Stomach (tissue), 9 donors: ENCODE results near the gene RIMBP2. TPM values are rescaled to one million over a fixed set of nuclear protein-coding genes. Genes with fewer than 3 reads are reported as not detected.

ENCODE experiments used
- DNase-seq, 2 donors: peaks; one replicate each; pipeline versions ENCODE4 v3.0.0 to v3.0.0-alpha.2; 2013 to 2019
- H3K27ac ChIP-seq, 5 donors: fragments of 200-600 bp in 4 of 5; sonication (generic) in 4 of 5; one replicate each; pipeline ENCODE4 v1.5.1; 2013 to 2019; ENCODE audit warnings: mild to moderate bottlenecking in 1 of 5, moderate library complexity in 1 of 5
- H3K27me3 ChIP-seq, 3 donors: fragments of 200-600 bp; sonication (generic); one replicate each; pipeline ENCODE4 v1.5.1; 2017 to 2019; ENCODE audit warnings: mixed run types in 1 of 3
- H3K36me3 ChIP-seq, 4 donors: fragments of 200-600 bp; sonication (generic); 1 replicate in 3 of 4; 2 replicates in 1 of 4; pipeline ENCODE4 v1.5.1; 2016 to 2019
- H3K4me1 ChIP-seq, 4 donors: fragments of 200-600 bp; sonication (generic); one replicate each; pipeline ENCODE4 v1.5.1; 2016 to 2019
- H3K4me3 ChIP-seq, 4 donors: fragments of 200-600 bp; sonication (generic) in 3 of 4; one replicate each; pipeline ENCODE4 v1.5.1; 2016 to 2019; ENCODE audit warnings: mild to moderate bottlenecking in 1 of 4
- H3K9me3 ChIP-seq, 4 donors: fragments of 200-600 bp; sonication (generic); one replicate each; pipeline ENCODE4 v1.5.1; 2016 to 2019
- EP300 ChIP-seq: sonication (generic); formaldehyde crosslinking; IDR thresholded peaks from one replicate; pipeline ENCODE4 v1.6.1; 2017; ENCODE audit warnings: antibody characterized with exemption
- POLR2A ChIP-seq, 4 donors: fragments of 450-650 bp; IDR thresholded peaks; one replicate each; pipeline ENCODE4 v1.6.1; 2016; ENCODE audit warnings: antibody characterized with exemption in 4 of 4, control low read depth in 2 of 4, mild to moderate bottlenecking in 1 of 4, moderate library complexity in 1 of 4
- POLR2AphosphoS5 ChIP-seq, 3 donors: sonication (generic); formaldehyde crosslinking; IDR thresholded peaks; one replicate each; pipeline ENCODE4 v1.6.1; 2016; ENCODE audit warnings: antibody characterized with exemption in 3 of 3
- WGBS, 5 donors: extraction: QIAGEN DNeasy Blood & Tissue Kit in 3 of 5; methylation state at CpG; one replicate each; pipeline versions ENCODE4 v1.1.5 to v1.1.7; 2013 to 2018; 5-methylcytosine and 5-hydroxymethylcytosine counted together
- intact Hi-C: fragments of 100-400 bp; cut with DNase I; formaldehyde crosslinking; loops from one replicate; pipeline ENCODE4 v1.15.1; 2023; ENCODE audit warnings: low total_unique reads
- polyA plus RNA-seq, 3 donors: library from polyadenylated mRNA; stranded (reverse); fragments of 200-250 nt; gene quantifications; one replicate each; pipeline ENCODE4 v1.2.3, GENCODE V29; 2013
- total RNA-seq, 5 donors: library from RNA; depleted of rRNA; stranded (reverse); fragments of >200 nt; gene quantifications; one replicate each; pipeline versions ENCODE4 v1.1.0 to v1.2.3, GENCODE V29; 2014 to 2016
- TF ChIP-seq, protein P1 (sequence below), 7 experiments: fragments of 450-650 bp in 4 of 7; fragments of 200-600 bp in 3 of 7; sonication (generic) in 3 of 7; IDR thresholded peaks; one replicate each; pipeline ENCODE4 v1.5.1; 2016 to 2019; ENCODE audit warnings: antibody characterized with exemption in 7 of 7, control low read depth in 2 of 7, mild to moderate bottlenecking in 1 of 7
- donor health status: healthy with polysubstance abuse.
- donor health status: Bipolar disorder and iron deficiency.
- donor health status: healthy.

Gene RIMBP2
- total and polyA plus RNA-seq, 8 donors, result 0.75 to 44.6 (median 5.6) TPM

DNA sequence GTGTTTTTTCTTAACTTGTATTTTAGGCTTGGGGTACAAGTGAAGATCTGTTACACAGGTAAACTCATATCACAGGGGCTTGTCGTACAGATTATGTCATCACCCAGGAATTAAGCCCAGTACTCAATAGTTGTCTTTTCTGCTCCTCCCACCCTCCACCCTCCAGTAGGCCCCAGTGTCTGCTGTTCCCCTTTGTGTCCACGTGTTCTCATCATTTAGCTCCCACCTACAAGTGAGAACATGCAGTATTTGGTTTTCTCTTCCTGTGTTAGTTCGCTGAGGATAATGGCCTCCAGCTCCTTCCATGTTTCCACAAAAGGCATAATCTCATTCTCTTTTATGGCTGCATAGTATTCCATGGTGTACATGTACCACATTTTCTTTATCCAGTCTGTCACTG is 166.7 kb downstream of the RIMBP2 start:
- H3K36me3 ChIP-seq, result no peaks in the 10 kb centered on the region
- H3K4me3 ChIP-seq, result no peak overlapping the region
- TF ChIP-seq POLR2A (IDR thresholded peaks at IDR 0.05), result no peak
- H3K9me3 ChIP-seq, result peaks cover 0 to 24% (median 16%) of the 10 kb centered on the region in 4 donors
- WGBS, 5 donors, result 53 to 77% (median 74%) methylated on average over 3 of the region's 3 CpGs
- H3K27ac ChIP-seq, result no peak overlapping the region
- DNase-seq, result no peak
- intact Hi-C loops, result no loop called here
- no peaks in the 10 kb centered on the region for H3K27me3 ChIP-seq
- no peaks in the 10 kb centered on the region for H3K4me1 ChIP-seq

GRCh38 chr12:130547480-130548155 is 168.5 kb downstream of the RIMBP2 start:
- intact Hi-C loops, result no loop called here
- H3K27me3 ChIP-seq, result no peaks in the 10 kb centered on the region
- TF ChIP-seq POLR2A (IDR thresholded peaks at IDR 0.05) (no peak), POLR2AphosphoS5 (IDR thresholded peaks at IDR 0.05) (no peak), EP300 (no peak)
- TF ChIP-seq, protein P1, sequence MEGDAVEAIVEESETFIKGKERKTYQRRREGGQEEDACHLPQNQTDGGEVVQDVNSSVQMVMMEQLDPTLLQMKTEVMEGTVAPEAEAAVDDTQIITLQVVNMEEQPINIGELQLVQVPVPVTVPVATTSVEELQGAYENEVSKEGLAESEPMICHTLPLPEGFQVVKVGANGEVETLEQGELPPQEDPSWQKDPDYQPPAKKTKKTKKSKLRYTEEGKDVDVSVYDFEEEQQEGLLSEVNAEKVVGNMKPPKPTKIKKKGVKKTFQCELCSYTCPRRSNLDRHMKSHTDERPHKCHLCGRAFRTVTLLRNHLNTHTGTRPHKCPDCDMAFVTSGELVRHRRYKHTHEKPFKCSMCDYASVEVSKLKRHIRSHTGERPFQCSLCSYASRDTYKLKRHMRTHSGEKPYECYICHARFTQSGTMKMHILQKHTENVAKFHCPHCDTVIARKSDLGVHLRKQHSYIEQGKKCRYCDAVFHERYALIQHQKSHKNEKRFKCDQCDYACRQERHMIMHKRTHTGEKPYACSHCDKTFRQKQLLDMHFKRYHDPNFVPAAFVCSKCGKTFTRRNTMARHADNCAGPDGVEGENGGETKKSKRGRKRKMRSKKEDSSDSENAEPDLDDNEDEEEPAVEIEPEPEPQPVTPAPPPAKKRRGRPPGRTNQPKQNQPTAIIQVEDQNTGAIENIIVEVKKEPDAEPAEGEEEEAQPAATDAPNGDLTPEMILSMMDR (IDR thresholded peaks at IDR 0.05), result no peak
- no peak overlapping the region for H3K27ac ChIP-seq
- no peaks in the 10 kb centered on the region for H3K36me3 ChIP-seq
- H3K4me3 ChIP-seq, result no peak overlapping the region
- DNase-seq, result no peak
- H3K4me1 ChIP-seq, result no peaks in the 10 kb centered on the region
- peaks cover 0 to 24% (median 16%) of the 10 kb centered on the region in 4 donors for H3K9me3 ChIP-seq
- 77 to 92% (median 88%) methylated on average over 13 of the region's 13 CpGs for WGBS, 5 donors

GRCh38 chr12:130546494-130546893 is 169.6 kb downstream of the RIMBP2 start:
- no peak overlapping the region for H3K27ac ChIP-seq
- H3K4me3 ChIP-seq, result no peak overlapping the region
- TF ChIP-seq, protein P1 (IDR thresholded peaks at IDR 0.05), result no peak
- no peak for TF ChIP-seq POLR2AphosphoS5 (IDR thresholded peaks at IDR 0.05)
- TF ChIP-seq POLR2A (IDR thresholded peaks at IDR 0.05), result no peak
- no peak for TF ChIP-seq EP300
- intact Hi-C loops, result no loop called here
- 88 to 94% (median 91%) methylated on average over 11 of the region's 11 CpGs for WGBS, 5 donors
- no peaks in the 10 kb centered on the region for H3K4me1 ChIP-seq
- peaks cover 0 to 19% (median 16%) of the 10 kb centered on the region in 4 donors for H3K9me3 ChIP-seq
- no peaks in the 10 kb centered on the region for H3K36me3 ChIP-seq
- H3K27me3 ChIP-seq, result no peaks in the 10 kb centered on the region
- no peak for DNase-seq

GRCh38 chr12:130545475-130545874 is 170.6 kb downstream of the RIMBP2 start:
- H3K4me1 ChIP-seq, result no peaks in the 10 kb centered on the region
- no peak for DNase-seq
- H3K27ac ChIP-seq, result no peak overlapping the region
- WGBS, 5 donors, result 75 to 81% (median 81%) methylated on average over 17 of the region's 17 CpGs
- no peak overlapping the region for H3K4me3 ChIP-seq
- no peaks in the 10 kb centered on the region for H3K36me3 ChIP-seq
- intact Hi-C loops, result no loop called here
- no peaks in the 10 kb centered on the region for H3K27me3 ChIP-seq
- peaks cover 0 to 18% (median 12%) of the 10 kb centered on the region in 4 donors for H3K9me3 ChIP-seq
- TF ChIP-seq EP300 (no peak), POLR2AphosphoS5 (IDR thresholded peaks at IDR 0.05) (no peak), POLR2A (IDR thresholded peaks at IDR 0.05) (no peak)
- TF ChIP-seq, protein P1 (IDR thresholded peaks at IDR 0.05), result no peak

GRCh38 chr12:130540376-130540775 is 175.7 kb downstream of the RIMBP2 start:
- no peak for DNase-seq
- Histone ChIP-seq H3K9me3 (peaks cover 3 to 21% (median 12%) of the 10 kb centered on the region in 4 donors), H3K27me3 (no peaks in the 10 kb centered on the region), H3K27ac (no peak overlapping the region), H3K36me3 (no peaks in the 10 kb centered on the region), H3K4me1 (no peaks in the 10 kb centered on the region), H3K4me3 (no peak overlapping the region)
- TF ChIP-seq EP300 (no peak), POLR2AphosphoS5 (IDR thresholded peaks at IDR 0.05) (no peak), POLR2A (IDR thresholded peaks at IDR 0.05) (no peak)
- TF ChIP-seq, protein P1 (IDR thresholded peaks at IDR 0.05), result no peak
- 79 to 83% (median 81%) methylated on average over 6 of the region's 6 CpGs for WGBS, 5 donors
- intact Hi-C loops, result no loop called here
